ENCODE data around the gene NIPBL.
"Not testable (repeated sequence)": the region's sequence is repeated elsewhere in the genome, so short reads cannot be mapped to it uniquely, and the experiment has no call there.

Gene NIPBL, protein sequence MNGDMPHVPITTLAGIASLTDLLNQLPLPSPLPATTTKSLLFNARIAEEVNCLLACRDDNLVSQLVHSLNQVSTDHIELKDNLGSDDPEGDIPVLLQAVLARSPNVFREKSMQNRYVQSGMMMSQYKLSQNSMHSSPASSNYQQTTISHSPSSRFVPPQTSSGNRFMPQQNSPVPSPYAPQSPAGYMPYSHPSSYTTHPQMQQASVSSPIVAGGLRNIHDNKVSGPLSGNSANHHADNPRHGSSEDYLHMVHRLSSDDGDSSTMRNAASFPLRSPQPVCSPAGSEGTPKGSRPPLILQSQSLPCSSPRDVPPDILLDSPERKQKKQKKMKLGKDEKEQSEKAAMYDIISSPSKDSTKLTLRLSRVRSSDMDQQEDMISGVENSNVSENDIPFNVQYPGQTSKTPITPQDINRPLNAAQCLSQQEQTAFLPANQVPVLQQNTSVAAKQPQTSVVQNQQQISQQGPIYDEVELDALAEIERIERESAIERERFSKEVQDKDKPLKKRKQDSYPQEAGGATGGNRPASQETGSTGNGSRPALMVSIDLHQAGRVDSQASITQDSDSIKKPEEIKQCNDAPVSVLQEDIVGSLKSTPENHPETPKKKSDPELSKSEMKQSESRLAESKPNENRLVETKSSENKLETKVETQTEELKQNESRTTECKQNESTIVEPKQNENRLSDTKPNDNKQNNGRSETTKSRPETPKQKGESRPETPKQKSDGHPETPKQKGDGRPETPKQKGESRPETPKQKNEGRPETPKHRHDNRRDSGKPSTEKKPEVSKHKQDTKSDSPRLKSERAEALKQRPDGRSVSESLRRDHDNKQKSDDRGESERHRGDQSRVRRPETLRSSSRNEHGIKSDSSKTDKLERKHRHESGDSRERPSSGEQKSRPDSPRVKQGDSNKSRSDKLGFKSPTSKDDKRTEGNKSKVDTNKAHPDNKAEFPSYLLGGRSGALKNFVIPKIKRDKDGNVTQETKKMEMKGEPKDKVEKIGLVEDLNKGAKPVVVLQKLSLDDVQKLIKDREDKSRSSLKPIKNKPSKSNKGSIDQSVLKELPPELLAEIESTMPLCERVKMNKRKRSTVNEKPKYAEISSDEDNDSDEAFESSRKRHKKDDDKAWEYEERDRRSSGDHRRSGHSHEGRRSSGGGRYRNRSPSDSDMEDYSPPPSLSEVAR (N-terminal part only)

GRCh38 chr5:36876299-36876964 is at the start of gene NIPBL:
TSS of gene NIPBL (plus strand) at chr5:36876769. CDS start at chr5:36953697, 76,928 bp downstream.
- peak; percentile 82 for DNase-seq

DNA sequence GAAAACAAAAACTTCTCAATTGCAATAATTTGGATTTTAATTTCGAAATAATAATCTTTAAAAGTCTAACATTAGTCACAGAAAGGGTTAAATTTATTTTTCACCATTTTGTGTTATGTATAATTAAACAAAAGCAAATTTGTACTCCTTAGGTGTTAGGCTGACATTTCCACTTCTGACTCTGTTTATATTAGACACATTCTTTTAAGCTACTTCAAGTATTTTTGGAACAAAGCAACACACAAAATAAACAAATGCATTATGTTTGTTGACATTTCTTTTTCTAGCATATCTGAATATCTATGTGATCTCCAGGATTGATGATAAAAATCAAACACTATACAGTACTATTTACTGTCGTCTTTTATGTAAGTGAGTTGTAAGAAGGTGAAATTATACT is 44.3 kb upstream of the NIPBL start:
- no peak for DNase-seq

DNA sequence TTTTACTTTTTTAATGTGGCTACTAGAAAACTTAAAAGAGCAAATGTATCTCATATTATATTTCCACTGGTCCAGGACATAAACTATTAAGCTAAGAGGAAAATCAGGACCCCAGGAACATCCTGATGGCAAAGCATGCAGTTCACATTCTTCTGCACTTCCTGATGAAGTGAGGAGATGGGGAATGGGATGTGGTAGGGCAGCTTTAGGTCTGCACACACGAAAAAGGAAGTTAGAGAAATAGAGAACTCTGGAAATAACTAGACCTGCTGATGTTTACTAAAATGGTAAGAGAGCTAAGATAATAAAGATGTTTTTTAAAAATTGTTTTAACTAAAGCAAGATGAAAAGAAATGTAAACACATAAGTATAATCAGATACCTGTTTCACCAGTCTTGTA is 39.7 kb upstream of the NIPBL start:
- no peak for DNase-seq

- DNase-seq: no peak
Measured at GRCh38 chr5:36839489-36840476, 36.8 kb upstream of the NIPBL start.

- no peak for DNase-seq
Measured at GRCh38 chr5:36841677-36842076, 34.9 kb upstream of the NIPBL start.

- DNase-seq: no peak
Measured at GRCh38 chr5:36842087-36842486, 34.5 kb upstream of the NIPBL start.

- no peak for DNase-seq
Measured at GRCh38 chr5:36844305-36844704, 32.3 kb upstream of the NIPBL start.

- not testable (repeated sequence) for DNase-seq
Measured at GRCh38 chr5:36848545-36848944, 28.0 kb upstream of the NIPBL start.

- DNase-seq: not testable (repeated sequence)
Measured at GRCh38 chr5:36852903-36853302, 23.7 kb upstream of the NIPBL start.

DNA sequence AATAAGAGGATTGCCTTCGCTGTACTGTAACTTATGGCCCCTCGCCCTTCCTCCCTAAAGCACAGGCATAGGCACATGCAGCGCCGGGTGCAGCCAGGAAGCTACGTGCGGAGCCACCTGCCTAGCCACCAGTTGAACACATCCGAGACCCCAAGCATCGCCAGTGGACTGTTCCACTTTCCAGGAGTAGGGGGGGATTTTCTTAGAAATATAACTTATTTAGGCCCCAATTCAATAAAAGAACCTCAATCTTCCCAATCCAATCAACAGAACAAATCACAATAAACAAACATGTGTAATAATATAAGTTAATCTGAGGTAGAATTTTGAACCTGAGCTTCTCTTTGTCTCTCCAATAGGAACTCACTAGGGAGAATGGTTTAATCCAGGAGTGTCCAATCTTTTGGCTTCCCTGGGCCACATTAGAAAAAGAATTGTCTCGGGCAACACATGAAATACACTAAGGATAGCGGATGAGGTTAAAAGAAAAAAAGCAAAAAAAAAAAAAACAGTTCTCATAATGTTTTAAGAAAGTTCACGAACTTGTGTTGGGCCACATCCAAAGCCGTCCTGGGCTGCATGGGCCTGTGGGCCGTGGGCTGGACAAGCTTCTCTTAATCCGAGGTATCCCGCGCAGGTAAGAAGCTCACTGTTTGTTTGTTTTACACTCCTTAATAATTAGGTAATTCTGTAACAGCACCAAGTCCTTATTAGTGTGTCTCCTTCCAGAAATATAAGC is 22.0 kb upstream of the NIPBL start:
- DNase-seq: no peak

GRCh38 chr5:36855141-36855495 is 21.5 kb upstream of the NIPBL start:
- DNase-seq: no peak

GRCh38 chr5:36861871-36862270 is 14.7 kb upstream of the NIPBL start:
- no peak for DNase-seq

DNA sequence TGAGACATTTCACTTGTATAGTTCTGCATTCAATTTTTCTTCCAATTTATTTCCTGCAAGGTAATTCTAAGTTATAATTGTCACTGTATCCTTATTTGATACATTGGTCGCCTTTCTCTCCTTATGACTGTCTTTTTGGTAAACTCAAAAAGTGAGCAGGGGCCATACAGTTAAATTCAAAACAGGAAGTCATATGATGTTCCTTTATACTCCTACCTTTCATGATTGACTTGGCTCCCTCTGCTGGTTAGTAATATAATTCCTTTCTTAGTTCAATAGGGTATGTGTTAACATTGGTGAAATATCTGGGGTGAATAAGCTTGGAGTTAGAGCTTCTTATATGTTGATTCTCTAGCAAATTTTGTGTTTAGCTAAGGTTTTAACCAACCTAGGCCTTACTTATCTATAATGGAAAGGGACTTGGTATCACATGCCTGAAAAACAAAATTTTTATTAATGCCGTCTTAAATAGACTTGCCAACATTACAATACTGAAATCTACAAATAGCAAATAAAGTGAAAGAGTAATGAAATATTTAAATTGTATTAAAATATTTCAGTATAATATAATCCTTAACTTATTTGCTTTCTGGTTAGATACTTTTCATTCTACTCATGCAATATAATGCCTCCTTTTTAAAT is 6.0 kb upstream of the NIPBL start:
- DNase-seq: peak; percentile 63

GRCh38 chr5:36874465-36874864 is 2.1 kb upstream of the NIPBL start:
- no peak for DNase-seq

GRCh38 chr5:36875051-36875789 is 1.3 kb upstream of the NIPBL start:
- DNase-seq: peak; percentile 38

DNA sequence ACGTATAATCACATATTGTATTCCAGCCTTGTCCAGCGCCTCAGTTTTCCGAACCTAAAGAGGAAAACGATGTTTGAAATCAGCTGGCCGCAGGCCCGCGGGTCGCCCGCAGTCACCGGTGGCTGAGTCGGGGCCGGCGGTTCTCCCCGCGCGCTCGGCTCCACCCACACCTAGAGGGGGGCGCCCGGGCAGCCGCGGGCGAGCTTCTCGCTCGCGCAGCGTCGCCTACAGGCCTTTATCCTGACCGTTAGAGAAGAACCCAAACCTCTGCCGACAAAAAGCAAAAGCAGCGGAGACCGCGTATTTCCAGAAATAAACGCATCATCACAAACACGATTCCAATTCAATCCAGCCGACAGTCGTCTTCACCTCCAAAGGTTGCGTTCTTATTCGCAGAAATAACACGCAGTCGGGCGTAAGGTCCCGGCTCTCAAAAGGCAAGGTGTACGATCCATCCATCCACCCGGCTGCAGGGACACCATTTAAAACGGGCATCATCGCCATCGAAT is 725 bp upstream of the NIPBL start:
- peak; percentile 45 for DNase-seq

- DNase-seq: peak; percentile 62
Measured at GRCh38 chr5:36876965-36877666, 547 bp downstream of the NIPBL start.

- DNase-seq: peak; percentile 29
Measured at GRCh38 chr5:36877667-36878391, 1.3 kb downstream of the NIPBL start.
